HG03095 (cell line): ENCODE results near the gene NEK4.
"Not testable (repeated sequence)": the region's sequence is repeated elsewhere in the genome, so short reads cannot be mapped to it uniquely, and the experiment has no call there.

Experiments
- ATAC-seq: cut with Tn5 transposase; IDR thresholded peaks from one replicate; pipeline ENCODE4 v1.9.1; 2021; ENCODE audit warnings: moderate library complexity; ENCODE audit not compliant: unreplicated experiment

Gene NEK4

GRCh38 chr3:52779837-52780585 is 9.3 kb upstream of the NEK4 start:
- ATAC-seq: no peak

GRCh38 chr3:52779011-52779836 is 8.5 kb upstream of the NEK4 start:
- ATAC-seq: no peak

DNA sequence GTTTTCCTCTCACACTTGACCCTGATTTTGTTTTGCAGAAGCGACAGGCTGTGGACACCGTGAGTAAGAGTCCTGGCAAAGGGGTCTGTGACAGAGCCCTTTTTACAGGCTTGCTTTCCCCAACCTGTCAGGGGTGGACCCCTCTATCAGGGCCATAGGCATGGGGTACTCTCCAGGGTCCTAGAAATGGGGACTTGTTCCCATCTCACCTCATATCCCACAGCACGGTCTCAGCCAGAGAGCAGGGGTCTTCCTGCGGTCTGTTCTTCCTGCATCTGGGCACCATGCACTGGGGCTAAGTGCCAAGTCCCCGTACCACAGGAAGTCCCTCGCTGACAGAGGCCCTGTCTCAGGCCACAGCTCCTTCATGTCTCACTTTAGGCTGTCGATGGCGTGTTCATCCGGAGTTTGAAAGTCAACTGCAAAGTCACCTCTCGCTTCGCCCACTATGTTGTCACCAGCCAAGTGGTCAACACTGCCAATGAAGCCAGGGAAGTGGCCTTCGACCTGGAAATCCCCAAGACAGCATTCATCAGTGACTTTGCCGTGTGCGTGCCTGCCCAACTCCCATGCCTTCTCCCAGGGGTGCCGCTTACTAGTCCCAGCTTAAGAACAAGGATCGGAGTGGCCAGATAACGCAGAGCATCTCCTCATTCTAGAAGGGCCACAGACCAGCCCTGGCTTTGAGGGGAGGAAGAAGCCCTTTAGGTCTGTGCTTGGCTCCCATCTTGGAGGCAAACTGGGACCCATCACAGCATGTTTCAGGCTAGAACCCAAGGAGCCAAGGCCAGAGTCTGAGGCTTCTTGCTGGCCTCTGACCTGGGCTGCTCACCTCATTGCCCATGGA is 7.4 kb upstream of the NEK4 start:
- ATAC-seq: no peak

GRCh38 chr3:52777127-52777958 is 6.6 kb upstream of the NEK4 start, which contains the start of gene ITIH1:
ITIH1 (plus strand) TSS chr3:52777599; CDS start chr3:52777616, 17 bp downstream.
- no peak for ATAC-seq

DNA sequence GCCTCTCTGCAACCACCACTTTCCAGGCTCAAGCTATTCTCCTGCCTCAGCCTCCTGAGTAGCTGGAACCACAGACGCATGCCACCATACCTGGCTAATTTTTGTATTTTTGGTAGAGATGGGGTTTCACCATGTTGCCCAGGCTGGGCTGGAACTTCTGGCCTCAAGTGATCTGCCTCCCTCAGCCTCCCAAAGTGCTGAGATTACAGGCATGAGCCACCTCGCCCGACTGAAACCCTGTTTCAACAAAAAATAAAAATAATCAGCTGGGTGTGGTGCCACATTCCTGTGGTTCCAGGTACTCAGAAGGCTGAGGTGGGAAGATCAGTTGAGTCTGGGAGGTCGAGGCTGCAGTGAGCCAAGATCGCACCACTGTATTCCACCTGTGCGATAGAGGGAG is 5.7 kb upstream of the NEK4 start:
- ATAC-seq: not testable (repeated sequence)

- ATAC-seq: no peak
These were observed 5.1 kb upstream of the NEK4 start for GRCh38 chr3:52775877-52776276.

DNA sequence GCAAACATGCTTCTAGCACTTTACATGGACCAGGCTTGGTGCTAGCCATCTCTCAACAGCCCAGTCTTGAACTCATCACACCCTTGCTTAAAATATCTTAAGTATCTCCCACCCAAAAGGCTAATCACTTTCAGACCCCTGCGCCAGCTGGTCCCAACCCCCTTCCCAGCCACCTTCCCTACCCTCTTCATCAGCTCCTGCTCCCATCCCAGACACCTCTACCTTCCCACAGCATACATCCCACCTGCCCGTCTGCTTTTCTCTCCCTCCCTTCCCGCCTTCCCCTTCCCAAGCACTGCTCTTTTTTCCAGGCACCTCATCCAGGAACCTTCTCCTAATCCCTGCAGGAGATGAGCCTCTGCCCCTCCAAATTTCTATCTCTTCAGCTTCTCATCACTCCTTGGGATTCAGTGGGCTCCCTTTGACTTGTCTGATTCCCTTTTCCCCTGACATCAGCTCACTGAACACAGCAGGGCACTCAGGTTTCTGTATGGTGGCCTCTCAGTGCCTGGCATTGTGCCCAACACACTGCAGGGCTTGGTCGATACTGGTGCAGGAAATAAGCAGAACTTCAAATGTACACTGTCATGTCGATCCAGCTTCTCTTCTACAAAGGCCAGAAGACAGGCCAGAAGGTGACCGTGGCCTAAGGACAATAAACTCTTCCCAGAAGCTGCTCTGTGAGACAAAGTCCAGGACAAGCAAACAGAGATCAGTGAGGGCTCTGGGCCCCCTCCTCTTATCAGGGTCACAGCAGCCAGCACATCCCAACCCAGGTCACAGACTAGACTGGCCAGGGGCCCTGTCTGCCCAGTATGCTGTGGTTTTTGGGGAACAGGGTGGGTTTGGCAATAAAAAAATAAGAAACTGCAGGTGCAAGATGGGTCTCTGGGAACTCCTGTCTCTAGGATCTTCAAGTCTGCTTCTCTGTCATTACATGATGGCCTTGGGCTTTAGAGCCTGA is 4.4 kb upstream of the NEK4 start:
- ATAC-seq: no peak

DNA sequence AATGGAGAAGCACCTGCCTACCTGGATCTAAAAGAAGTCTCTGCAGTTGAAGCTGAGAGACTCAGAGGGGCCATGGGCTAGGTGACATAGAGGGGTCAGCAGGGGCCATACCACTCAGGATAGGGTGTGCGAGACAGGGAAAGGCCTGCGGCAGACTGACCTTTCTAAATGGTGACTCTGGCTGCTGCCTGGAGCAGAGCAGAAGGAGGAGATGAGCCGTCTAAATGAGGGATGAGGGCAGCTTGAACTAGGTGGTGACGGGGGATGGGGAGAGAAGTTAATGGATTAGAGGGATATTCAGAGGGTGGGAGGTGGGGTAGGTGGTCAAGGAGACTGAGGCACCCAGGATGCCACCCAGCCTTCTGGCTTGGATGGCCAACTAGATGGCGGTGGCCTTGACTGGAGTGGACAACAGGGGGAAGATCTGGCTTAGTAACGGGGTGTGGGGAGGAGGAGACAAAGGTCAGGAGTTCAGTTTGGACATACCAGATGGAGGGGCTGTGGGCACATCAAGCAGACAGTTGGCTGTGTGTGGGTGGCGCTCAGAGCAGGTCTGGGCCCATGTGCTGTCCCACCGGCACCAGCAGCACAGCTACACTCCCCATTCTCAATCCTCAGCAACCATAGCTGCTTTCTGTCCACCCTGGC is 3.5 kb upstream of the NEK4 start:
- no peak for ATAC-seq

GRCh38 chr3:52773361-52774065 is 2.8 kb upstream of the NEK4 start:
- no peak for ATAC-seq

GRCh38 chr3:52771702-52772101 is 962 bp upstream of the NEK4 start:
- no peak for ATAC-seq

- ATAC-seq: peak; percentile 8
These were observed 568 bp upstream of the NEK4 start for GRCh38 chr3:52771334-52771681.

DNA sequence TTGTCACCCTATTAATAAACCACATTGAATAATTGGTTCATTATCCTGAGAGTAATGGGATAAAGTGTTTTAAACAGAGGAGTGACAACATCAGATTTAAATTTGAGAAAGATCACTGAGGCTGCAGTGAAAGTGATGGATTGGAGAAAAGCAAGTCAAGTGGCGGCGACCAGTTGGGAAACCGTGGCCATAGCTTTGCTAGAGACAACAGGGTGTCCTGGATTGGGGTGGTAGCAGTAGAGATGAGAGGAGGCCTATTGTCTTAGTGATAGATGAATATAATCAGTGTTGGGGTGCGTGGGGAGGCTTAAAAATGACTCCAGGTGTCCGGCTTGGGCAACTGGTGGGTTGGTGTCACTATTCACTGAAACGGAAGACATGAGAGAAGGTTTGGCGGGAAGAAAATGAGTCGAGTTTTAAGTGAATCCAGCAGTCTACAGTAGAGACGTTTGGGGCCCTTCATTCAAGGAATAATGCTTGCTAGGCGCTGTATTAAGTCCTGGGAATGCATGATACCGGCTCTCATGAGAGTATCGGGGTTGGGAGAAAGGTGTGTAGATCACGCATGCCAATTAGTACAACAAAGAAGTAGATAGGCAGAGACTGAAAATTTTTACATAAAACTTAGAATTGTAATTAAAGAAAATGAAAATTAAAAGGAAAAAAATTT is 819 bp downstream of the NEK4 start:
- ATAC-seq: no peak

DNA sequence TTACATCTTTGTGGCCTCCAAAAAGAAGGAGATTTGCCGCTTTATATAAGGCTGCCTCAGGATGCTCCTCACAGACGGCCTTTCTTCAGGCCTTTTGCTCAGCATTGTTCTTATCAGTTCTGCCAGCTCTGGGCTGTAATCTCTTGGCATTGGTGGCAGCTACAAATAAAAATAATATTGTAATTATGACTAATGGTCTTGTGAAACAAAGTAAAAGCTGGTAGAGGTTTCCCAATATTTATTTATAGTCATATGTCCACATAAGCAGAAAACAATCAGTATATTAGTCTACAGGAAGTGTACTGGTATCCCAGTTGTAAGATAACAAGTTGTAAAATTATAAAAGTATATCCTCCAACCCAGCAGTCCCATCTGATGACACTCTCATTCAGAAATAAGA is 7.3 kb downstream of the NEK4 start:
- no peak for ATAC-seq

DNA sequence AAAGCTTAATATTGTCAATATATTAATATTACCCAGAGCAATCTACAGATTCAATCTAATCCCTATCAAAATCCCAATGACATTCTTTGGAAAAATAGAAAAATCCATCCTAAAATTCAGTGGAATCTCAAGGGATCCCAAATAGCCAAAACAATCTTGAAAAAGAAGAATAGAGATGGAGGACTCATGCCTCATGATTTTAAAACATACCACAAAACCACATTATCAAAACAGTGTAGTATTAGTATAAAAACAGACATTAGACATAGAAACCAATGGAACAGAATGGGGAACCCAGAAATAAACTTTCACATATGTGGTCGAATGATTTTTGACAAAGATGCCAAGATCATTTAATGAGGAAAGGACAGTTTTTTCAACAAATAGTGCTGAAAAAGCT is 14.6 kb downstream of the NEK4 start:
- no peak for ATAC-seq

GRCh38 chr3:52754373-52754772 is 16.4 kb downstream of the NEK4 start:
- no peak for ATAC-seq

GRCh38 chr3:52752045-52752660 is 18.6 kb downstream of the NEK4 start:
- no peak for ATAC-seq

GRCh38 chr3:52743721-52744120 is 27.0 kb downstream of the NEK4 start:
- ATAC-seq: no peak
